DMS53 treated with DMSO at 0.1 percent for 48 hours (cell line): ENCODE measurements around the gene TMEM255A.

ENCODE experiments used
- DNase-seq: peaks from one replicate; lab custom pipeline; 2025; ENCODE audit not compliant: unreplicated experiment; lab: John Stamatoyannopoulos, UW

TMEM255A gene

DNA sequence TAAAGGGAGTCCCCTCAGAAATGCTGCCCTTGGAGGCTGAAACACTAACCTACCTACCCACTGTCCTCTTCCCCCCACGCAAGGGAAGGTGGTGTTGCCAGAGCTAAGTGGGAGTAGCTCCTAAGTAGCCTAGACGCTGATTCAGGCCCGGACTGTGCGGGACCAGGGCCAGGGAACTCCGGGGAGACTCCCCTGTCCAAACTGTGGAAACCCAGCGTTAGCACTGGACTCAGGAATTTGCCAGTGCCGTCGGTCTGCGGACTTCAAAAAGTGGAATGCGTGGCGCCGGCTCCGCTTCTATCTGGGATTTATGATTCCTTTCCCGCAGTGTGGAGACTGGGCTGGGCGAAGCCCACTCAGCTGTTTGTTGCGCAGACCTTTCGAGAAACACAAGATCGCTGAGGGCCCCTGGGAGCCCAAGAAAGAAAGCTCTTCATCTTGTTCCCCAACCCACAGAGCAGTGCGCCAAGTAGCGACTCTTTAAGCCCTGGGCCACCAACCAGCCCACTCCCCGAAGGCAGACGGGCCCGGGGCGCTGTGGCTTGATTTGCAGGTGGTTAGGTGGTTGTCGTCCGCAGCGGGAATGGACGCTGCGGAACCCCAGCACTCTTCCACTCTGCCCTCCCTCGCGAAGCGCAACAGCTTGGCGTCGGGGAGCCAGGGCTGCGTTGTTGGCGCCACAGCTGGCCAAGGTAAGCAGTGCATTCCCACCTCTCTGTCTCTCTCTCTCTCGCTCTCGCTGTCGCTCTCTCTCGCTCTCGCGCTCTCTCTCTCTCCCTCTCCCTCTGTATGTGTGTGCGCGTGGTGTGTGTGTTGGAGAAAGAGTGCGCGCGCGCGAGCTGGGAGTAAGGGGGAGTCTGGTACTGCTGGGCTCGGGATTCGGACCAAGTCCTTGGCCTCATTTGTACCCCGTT, 2.0 kb downstream of the TMEM255A start:
- peak; percentile 72 for DNase-seq

DNA sequence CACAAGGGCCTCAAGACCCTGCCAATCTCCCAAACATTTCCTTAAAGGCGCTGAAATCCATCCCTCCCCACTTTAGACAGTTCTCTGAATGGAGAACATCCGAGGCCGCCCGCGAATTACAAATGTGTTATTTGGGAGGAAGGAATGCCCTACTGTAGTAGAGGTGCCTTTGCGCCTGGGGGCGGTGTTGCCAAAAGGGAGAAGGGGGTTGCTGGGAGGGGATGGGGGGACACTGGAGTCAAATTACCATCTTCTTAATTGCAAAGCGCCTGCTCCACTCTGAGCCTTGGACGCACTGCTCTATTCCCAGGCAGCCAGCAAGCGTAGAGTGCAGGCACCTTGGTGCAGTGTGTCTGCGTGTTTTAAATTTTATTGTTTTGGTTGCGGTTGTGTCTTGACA, 2.7 kb downstream of the TMEM255A start:
- no peak for DNase-seq

DNA sequence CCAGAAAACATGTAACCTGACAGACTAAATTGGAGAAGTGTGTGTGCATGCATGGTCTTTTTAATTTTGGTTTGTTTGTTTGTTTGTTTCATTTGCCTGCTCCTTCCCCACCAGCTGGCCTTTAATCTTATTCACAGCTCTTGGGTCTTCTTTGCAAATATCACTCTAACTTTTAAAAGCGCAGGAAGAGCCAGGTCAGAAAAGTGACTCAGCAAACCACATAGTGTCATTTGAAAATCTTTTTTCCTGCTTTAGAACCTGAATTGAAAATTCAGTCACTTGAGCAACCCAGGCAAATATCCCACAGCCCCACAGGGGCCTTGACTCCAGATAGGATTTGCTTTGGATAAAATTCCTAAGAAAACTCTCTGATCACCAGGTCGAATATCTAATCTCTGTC, 4.6 kb downstream of the TMEM255A start:
- no peak for DNase-seq

DNA sequence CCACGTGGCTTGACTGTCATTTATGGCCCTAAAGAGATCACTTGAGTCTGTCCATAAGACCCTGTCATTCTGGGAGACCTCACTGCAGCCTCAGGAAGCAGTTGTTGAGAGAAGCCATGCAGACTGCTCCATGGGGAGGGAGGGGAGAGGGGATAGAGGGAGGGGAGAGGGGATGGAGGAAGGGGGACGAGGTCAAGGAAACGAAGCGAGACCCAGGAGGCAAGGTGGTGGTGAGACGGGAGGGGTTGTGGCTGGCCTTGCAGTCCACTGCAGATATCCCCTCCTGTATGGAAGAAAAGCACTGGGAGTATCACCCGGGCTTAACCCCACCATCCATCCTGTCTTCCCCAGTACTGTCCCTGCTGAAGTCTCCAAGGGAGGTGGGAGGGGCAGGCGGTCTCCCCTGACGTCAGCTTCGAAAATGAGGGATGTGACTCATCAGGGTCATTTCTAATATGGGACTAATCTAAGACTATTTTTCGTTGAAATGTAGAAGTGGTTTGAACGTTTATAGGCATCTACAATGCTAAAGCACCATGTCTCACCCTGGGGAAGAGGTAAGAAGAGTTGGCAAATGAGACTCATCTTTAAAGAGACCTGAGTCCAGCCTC, 5.6 kb downstream of the TMEM255A start:
- DNase-seq = no peak

DNA sequence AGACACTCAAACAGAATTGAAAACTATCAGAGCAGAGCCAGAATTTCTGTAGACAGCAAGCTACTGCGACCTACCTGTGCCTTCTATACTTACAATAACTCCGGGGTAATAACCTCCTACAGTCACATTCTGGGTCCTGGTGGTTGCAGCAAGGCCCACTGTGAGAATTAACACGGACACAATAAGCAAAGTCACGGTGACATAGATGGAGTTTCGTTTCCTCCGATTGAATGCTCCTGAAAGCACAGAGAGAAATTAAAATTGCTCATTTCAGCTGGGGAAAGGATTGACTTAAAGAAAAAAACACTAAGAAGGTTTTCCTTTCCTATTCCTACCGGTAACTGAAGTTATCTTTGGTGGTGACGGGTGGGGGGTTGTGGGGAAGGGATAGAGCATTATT, 7.0 kb downstream of the TMEM255A start:
- no peak for DNase-seq

DNA sequence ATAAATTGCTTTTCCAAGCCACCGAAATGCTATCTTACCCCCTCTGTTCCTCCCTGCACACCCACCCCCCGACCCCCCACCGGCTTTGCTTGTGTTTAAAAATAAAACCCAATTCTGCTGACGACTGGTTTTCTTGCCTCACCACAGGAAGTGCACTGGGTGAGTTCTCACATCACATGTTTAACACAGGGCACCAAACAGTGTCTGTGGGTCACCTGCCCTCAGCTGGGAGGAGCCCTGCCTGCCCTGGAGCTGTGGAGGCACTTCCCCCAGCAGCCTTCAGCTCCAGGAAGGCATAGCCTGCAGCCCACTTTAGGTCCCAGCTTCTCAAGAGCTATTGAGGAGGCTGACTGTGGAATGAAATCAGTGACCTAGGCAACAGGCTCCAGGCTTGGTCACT, 8.8 kb downstream of the TMEM255A start:
- DNase-seq = no peak

DNA sequence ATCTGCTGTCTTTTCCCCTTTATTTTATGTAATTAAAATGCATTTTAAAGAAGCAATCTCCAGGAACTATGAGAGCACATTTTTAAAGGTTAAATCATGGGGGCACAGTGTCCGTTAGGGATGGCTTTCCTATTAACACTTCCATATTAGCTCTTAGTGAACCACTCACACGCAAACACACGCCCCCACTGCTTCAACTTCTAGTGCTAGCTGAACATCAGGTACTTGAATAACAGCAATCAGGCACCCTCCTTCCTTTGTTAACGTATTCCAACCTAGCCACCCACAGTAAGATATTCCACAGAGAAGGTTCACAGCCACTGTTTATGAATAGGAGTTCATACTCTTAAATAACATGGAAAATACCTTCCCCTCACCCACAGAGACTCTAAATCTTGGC, 9.3 kb downstream of the TMEM255A start:
- no peak for DNase-seq

DNA sequence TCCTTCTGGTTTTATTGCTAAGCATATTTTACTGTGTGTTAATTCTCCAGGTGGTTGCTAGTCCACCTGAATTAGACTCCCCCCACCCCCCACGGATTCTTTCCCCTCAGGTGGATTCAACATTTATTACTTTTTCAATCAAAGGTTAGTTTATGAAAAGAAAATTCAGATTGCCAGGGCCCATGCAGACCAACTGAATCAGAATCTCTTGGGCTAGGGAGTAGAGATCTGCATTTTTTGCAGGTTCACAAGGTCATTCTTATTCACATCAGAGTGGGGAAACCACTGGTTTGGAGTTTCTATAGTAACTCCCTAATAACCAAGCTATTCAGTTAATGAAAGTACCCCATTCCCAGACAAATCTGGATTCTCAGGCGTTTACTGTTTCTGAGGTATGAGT, 9.8 kb downstream of the TMEM255A start:
- no peak for DNase-seq

DNA sequence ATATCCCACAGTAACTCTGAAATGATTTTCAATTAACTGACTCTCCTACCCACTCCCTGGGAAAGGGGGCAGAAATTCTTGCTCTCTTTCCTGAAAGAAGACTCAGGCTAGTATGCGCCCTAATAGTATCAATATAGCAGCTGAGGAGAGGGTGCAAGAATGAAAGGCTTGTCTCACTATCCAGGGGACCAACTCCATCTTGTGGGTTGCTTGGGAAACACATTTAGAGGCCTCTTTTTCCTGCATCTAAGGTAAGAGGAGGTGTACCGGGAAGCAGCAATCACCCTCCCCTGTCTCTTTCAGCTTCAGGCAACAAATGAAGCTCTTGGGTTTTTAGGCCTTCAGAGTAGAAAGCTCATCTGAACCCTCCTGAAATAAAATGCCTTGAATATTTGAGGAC, 11.3 kb downstream of the TMEM255A start:
- DNase-seq = no peak

DNA sequence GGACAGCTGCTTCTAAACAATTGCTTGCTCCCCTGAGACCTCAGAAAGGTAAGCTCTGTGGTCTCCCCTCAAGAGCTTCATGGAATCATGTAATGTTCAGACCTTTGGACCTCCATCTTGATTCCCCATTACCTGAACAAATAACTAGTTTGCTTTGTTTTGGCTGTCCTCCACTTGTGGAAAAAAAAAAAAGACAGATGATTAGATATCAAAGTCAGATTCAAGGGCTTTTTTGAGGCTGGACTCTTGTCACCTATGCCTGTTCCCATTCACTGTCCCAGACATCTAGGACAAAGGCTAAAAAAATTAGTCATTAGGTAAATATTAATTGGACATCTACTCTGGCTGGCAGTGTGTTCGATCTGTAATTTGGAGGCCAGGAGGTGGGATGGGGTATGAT, 13.3 kb downstream of the TMEM255A start:
- no peak for DNase-seq

DNA sequence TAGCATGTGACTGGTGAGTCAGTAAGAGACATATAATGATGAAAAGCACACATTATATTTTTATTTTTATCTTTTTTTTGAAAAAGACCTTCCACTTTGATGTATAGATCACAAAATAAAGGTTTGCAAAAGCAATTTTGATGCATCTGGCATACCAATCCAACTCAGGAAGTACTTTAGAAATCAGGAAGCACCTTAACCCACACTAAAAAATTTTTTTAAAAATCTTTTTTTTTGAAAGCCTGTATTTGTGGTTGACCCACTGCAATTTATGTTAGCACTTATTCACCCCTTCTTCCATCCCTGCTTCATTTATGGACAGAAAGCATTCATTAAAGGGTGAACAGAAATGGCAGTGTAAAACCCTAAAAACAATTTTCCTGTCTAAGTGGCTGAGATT, 16.6 kb downstream of the TMEM255A start:
- no peak for DNase-seq

DNA sequence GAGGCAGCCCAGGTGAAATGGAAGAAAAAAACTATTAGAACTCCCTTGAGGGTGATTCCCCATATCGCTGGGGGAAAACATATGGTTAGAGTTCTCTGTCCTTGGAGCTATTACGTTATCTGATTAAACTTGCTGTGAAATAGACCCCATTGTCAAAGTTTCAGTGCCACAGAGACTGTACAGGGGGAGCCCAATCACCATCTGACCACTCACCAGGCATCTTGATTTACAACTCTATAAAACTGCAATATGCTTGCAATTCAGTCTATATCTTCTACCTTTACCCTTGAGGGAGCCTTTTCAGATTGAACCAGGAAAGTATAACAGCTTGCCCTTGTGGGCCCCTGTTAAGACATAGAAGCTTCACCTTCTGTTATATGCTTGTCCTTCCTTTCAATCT, 18.2 kb downstream of the TMEM255A start:
- DNase-seq = no peak

DNA sequence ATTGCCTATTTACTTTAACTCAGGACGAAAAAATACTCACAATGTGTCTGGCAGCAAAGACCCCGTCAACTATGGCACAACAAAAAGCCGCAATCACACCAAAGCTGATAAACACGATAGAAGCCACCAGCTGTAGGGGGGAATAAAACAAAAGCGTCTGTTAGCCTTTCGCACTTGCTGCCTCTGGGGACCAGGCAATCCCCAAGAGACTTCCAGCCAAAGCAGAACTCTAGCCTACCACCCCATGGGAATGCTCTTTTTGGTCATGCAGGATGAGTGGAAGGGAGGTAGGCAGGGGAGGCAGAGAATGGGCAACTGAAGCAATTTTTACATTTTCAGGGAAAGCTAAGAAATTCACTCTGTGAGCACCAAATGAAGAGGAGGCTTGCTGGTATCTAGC, 20.1 kb downstream of the TMEM255A start:
- no peak for DNase-seq

DNA sequence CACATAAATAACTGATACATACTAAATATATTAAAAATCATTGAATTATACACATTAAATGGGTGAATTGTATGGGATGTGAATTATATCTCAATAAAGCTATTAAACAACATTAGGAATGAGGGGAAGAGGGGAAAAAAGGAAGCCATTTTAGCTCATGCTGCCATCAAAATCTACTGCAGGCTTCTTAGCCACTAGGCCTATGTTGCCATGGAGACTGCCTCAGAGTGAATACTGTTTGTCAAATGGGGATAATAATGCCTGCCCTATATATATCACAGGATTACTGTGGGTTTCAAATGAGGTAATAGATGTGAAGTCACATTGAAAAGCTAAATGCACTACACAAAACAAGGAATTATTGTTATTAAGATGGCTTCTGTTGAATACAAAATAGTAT, 21.2 kb downstream of the TMEM255A start:
- no peak for DNase-seq

DNA sequence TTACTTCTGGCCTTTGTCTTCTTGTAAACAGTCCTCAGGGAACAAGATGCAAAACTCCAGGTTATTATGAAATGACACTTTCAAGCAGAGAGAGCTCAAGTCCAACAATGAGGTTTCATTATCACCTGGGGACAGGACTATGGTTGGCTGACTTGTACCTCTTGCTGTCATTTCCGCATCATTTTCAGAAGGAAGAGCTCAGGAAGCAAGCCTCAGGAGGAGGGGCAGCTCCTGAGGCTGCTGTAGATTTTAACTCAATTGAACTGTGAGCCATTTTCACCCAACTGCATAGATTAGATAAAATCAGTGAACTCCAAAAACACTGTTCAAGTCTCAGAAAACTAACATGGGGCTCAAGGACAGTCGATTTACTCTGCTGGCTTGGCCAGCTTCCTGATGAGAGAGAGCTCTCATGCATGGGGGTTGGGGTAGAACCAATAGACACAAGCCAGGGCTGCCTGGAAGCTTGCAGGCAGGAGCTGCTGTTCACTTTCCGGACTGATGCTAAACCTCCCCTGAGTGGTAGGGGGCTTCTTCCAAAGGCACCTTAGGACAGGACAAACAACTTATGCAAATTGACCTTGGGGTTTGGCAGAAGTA, 23.6 kb downstream of the TMEM255A start:
- no peak for DNase-seq

DNA sequence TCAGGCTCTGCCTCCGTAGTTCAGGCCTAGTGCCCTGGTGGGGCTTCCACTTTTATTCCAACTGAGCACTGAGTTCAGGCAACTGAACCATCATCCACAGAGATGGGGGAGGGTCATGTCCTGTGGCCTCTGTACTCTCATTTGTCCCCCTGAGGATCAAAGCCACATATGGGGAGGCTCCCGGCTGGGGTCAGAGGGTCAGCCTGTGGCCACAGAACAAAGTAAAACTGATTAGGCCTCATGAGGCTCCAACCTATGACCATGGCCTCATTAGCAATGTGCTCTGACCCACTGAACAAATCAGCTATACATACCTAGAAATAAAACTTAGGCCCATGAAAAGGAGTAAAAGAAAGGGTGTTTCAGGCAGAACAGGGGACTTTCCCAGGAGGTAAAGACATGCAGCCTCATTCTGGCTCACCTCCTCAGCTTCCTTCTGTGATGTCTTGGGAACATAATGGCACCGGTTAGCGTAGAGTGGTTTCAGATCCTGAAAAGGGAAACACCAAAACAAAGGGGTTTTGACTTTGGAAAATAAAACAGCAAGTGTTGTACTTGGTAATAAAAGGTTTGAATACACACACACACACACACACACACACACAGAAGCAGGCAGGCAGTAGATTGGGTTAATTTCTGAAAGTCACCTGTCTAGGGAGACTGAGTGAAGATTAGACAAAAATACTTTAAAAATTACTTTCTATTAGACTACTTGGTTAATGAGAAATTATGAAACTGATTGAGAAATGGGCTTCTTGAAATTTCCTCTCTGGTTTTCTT, 24.3 kb downstream of the TMEM255A start:
- no peak for DNase-seq

DNA sequence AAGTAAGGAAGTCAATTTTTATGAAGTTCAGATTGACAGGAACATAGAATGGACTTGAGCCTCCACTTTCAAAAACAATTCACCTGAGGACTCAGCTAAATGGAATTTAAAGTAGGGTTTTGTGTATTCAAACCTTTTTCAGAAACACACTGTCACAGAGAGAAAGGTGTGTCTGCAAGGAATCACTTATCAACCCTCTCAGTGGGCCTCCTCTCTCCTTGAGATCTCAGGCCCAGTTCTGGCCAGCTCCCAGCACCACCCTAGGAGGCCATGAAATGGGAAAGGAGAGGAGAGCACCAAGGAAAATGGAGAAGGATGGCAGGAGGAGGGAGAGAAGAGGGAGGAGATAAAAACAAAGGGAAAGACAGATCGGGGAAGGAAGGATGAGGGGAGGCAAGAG, 28.6 kb downstream of the TMEM255A start:
- DNase-seq = no peak

DNA sequence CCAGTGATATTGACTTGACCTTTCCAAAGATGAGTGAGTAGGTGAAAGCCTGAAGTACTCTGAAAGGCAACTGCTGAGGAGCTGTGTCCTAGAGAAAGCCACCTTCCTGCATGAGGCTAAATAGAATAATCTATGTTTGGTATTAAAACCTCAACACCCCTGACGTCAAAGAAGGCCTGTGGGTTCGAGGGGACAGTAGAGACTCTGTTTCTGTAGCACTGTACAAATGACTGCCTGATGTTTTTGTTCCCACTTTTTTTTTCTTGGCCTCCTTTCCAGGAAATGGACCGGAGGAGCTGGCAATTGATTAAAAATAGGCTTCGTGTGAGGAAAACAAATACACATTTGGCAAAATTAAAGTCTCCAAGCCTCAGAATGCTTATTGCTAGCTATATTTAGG, 29.5 kb downstream of the TMEM255A start:
- no peak for DNase-seq

DNA sequence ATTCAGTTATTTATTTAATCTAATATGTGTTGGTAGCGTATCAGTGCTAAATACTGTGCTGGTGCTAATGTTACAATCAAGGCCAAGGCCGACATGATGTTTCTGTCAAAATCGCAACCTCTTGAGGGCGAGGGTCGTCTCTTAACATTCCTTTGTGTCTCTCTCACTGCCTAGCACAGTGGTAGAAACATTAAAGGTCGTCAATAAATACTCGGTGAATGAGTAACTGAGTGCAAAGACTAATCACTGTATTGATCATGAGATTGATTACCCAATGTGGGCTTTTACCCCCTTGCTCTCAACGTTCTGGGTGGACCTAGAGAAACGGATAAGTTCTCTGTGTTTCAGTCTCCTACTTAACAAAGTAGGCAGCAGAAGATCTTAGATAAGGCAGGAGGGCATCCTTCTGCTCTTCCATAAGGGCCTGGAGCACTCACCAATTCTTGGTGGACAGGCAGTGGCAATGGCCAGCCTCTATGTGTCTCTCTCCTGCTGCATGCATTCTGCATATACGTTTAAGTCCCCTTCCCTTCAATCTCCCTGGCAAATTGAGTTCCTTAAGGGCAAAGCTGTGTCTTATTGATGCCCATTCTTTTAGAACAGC, 30.1 kb downstream of the TMEM255A start:
- DNase-seq = no peak

DNA sequence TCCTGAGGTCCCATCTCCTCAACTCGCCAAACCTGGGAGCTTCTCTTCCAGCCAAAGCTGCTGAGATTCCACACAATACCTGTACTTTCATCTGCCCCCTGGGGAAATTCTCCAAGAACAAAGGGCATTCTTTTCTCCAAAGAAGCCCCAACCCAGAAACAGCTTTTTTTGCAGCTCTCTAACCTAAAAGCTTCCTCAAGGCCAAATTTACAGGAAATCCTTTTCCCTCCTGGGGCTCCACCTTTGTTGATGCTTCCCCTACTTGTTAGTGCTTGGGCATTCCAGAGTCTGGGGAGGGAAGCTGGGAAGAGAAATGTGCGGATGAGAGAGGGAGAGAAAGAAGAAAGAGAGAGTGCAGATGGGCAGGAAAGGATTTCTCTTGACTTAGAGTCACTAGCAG, 36.3 kb downstream of the TMEM255A start:
- DNase-seq = no peak

DNA sequence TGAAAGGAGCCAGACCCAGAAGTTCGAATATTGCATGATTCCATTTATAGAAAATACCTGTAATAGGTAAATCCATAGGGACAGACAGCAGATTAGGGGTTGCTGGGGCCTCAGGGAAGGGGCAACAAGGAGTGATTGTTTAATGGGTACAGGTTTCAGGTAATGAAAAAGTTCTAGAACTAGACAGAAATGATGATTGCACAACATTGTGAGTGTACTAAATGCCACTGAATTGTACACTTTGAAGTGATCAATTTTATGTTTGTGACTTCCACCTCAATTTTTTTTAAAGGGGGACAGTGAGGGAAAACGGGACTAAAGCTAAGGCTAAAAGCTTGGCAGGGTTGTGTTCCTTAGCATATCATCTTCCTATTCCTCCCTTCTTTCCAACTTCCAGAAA, 37.1 kb downstream of the TMEM255A start:
- no peak for DNase-seq
